Stomach (tissue), 4 donors: Measurements from ENCODE around the gene TRIM38.

Experiments
- POLR2A ChIP-seq, 4 donors: fragments of 450-650 bp; IDR thresholded peaks; one replicate each; pipeline ENCODE4 v1.6.1; 2016; ENCODE audit warnings: antibody characterized with exemption in 4 of 4, control low read depth in 2 of 4, mild to moderate bottlenecking in 1 of 4, moderate library complexity in 1 of 4
- POLR2AphosphoS5 ChIP-seq, 3 donors: sonication (generic); formaldehyde crosslinking; IDR thresholded peaks; one replicate each; pipeline ENCODE4 v1.6.1; 2016; ENCODE audit warnings: antibody characterized with exemption in 3 of 3
- TF ChIP-seq, protein P1 (sequence below), 7 experiments: fragments of 450-650 bp in 4 of 7; fragments of 200-600 bp in 3 of 7; sonication (generic) in 3 of 7; IDR thresholded peaks; one replicate each; pipeline ENCODE4 v1.5.1; 2016 to 2019; ENCODE audit warnings: antibody characterized with exemption in 7 of 7, control low read depth in 2 of 7, mild to moderate bottlenecking in 1 of 7

DNA sequence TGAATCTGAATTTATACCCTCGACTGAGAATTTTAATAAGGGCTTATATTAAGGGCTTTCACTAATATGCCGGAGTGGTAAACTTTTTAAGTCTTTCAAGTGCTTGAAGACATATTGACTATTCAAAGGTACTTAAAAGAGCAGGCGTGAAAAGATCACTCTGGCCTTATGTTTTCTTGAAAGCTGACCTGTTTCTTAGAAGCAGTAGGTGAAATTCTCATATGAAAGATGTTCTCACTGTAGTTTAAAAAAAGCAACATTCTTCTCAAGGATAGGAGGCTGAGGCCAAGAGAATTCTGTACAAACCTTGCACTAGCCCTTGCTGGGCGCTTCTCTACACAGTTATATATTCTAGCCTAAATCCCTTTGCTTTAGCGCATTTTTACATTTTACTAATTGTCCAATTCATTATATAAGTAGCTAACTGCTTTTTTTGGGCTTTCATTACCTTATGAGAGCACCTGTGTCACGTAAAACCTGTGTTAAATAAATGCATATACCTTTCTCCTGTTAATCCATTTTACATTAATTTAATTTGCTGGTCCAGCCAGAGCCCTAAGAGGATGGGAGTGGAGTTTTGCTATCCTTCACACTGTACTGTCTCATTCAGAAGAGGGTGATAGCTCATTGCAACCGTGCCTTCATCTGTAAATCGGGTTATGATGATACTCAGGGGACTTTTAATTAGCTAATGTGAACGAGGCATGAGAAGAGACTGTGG lies 65.0 kb downstream of the TRIM38 start:
- no peak for TF ChIP-seq POLR2A (IDR thresholded peaks at IDR 0.05)
- TF ChIP-seq, protein P1, sequence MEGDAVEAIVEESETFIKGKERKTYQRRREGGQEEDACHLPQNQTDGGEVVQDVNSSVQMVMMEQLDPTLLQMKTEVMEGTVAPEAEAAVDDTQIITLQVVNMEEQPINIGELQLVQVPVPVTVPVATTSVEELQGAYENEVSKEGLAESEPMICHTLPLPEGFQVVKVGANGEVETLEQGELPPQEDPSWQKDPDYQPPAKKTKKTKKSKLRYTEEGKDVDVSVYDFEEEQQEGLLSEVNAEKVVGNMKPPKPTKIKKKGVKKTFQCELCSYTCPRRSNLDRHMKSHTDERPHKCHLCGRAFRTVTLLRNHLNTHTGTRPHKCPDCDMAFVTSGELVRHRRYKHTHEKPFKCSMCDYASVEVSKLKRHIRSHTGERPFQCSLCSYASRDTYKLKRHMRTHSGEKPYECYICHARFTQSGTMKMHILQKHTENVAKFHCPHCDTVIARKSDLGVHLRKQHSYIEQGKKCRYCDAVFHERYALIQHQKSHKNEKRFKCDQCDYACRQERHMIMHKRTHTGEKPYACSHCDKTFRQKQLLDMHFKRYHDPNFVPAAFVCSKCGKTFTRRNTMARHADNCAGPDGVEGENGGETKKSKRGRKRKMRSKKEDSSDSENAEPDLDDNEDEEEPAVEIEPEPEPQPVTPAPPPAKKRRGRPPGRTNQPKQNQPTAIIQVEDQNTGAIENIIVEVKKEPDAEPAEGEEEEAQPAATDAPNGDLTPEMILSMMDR (IDR thresholded peaks at IDR 0.05), result no peak
- no peak for TF ChIP-seq POLR2AphosphoS5 (IDR thresholded peaks at IDR 0.05)
